Measurements from ENCODE around the gene ITGAX. TPM values are rescaled to one million over a fixed set of nuclear protein-coding genes. Genes with fewer than 3 reads are reported as not detected.

ITGAX gene
- total RNA-seq, 1 experiment from 2014 or later = not detected

DNA sequence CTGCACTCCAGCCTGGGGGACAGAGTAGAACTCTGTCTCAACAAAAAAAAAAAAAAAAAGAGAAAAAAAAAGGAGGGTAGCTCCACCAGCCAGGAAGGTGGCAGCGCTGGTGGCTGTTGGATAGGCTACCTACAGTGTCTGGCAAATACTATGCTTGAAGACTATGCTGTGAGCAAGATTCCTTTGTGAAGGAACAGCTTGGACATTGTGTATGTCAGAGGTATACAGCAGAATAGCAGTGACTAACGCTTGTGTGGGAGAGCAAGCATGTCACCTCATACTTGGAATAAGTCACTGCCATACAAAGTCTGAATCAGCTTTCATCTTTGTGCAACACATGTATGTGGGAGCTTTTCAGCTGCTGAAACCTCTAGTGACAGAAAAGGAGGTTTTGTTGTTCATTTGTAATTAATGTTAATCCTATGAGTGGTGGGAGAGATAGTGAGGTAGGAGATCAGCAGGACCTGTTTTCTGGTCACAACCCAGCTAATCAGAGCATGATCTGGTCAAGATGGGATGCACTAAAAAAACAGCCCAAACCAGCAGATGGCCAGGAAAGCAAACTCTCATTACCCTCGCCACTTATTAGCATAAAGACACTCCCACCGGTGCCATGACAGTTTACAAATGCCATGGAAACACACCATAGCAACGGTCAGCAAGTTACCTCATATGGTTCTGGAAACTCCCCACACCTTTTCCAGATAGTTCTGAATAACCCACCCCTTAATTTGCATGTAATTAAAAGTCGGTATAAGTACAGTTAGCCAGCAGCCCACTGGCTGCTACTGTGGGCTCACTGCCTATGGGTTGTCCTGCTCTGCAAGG lies 31.4 kb downstream of the ITGAX start:
- TF ChIP-seq EZH2 (IDR thresholded peaks at IDR 0.05; ENCODE audit: borderline replicate concordance, low read depth, low read length, poor library complexity, severe bottlenecking) (no peak), CTCF (conservative IDR thresholded peaks at IDR 0.05; ENCODE audit: low read depth, low read length) (no peak)
- H3K9me3 ChIP-seq (ENCODE audit: low read depth, low read length, poor library complexity, severe bottlenecking) = no peaks in the 10 kb centered on the region
- peak; percentile 22 for DNase-seq (ENCODE audit: low spot score)
- H3K4me3 ChIP-seq (ENCODE audit: low read depth, low read length, poor library complexity, severe bottlenecking) = no peak overlapping the region
- no peak overlapping the region for H3K27ac ChIP-seq (ENCODE audit: low read depth, low read length, poor library complexity, severe bottlenecking)
- POLR2A ChIA-PET (ENCODE audit: low non-redundant PET) = no interaction called here
- intact Hi-C loops (cut with micrococcal nuclease; ENCODE audit: unreplicated experiment) = no loop called here
- H3K27me3 ChIP-seq (replicated peaks; ENCODE audit: insufficient read depth, low read depth, low read length, poor library complexity) = no peaks in the 10 kb centered on the region
- no peaks in the 10 kb centered on the region for H3K36me3 ChIP-seq (ENCODE audit: insufficient read depth, low read length, poor library complexity, severe bottlenecking)
- no TSS peak for BruUV-seq (replicated peaks)
- CTCF ChIA-PET = interaction anchor here (0.7 kb wide), 1 partner anchor 604 kb away, joined by 3 read pairs; no protein-coding TSS in a partner anchor
- no peaks in the 10 kb centered on the region for H3K4me1 ChIP-seq (ENCODE audit: insufficient read depth, low read length, poor library complexity, severe bottlenecking)

DNA sequence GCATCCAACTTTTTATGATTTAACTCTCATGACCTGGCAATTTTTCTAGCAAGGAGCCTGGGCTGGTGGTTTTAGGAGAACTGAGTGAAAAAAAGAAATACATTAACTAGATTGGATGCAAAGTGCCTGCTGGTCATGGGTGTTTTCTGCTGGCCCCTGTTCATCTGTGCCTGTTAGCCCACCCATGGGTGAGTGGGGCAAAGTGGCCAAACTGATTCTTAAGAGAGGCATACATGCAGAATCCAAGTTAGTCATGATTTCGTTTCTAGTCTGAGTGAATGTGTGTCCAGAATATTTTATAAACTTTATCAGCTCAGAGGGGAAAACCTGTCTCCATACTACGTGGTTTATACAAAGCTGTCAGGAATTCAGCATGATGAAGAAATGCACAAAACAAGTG lies 33.6 kb downstream of the ITGAX start:
- H3K27me3 ChIP-seq (replicated peaks; ENCODE audit: insufficient read depth, low read depth, low read length, poor library complexity) = no peaks in the 10 kb centered on the region
- no peaks in the 10 kb centered on the region for H3K36me3 ChIP-seq (ENCODE audit: insufficient read depth, low read length, poor library complexity, severe bottlenecking)
- POLR2A ChIA-PET (ENCODE audit: low non-redundant PET) = no interaction called here
- no TSS peak for BruUV-seq (replicated peaks)
- no peaks in the 10 kb centered on the region for H3K9me3 ChIP-seq (ENCODE audit: low read depth, low read length, poor library complexity, severe bottlenecking)
- DNase-seq (ENCODE audit: low spot score) = no peak
- TF ChIP-seq CTCF (conservative IDR thresholded peaks at IDR 0.05; ENCODE audit: low read depth, low read length) (no peak), EZH2 (IDR thresholded peaks at IDR 0.05; ENCODE audit: borderline replicate concordance, low read depth, low read length, poor library complexity, severe bottlenecking) (no peak)
- intact Hi-C loops (cut with micrococcal nuclease; ENCODE audit: unreplicated experiment) = no loop called here
- no peak overlapping the region for H3K4me3 ChIP-seq (ENCODE audit: low read depth, low read length, poor library complexity, severe bottlenecking)
- CTCF ChIA-PET = no interaction called here
- H3K27ac ChIP-seq (ENCODE audit: low read depth, low read length, poor library complexity, severe bottlenecking) = no peak overlapping the region
- H3K4me1 ChIP-seq (ENCODE audit: insufficient read depth, low read length, poor library complexity, severe bottlenecking) = no peaks in the 10 kb centered on the region

GRCh38 chr16:31390504-31391041 lies 35.6 kb downstream of the ITGAX start:
- no peaks in the 10 kb centered on the region for H3K27me3 ChIP-seq (replicated peaks; ENCODE audit: insufficient read depth, low read depth, low read length, poor library complexity)
- ChIA-PET POLR2A (ENCODE audit: low non-redundant PET) (no interaction called here), CTCF (no interaction called here)
- intact Hi-C loops (cut with micrococcal nuclease; ENCODE audit: unreplicated experiment) = no loop called here
- TF ChIP-seq CTCF (conservative IDR thresholded peaks at IDR 0.05; ENCODE audit: low read depth, low read length) = no peak
- TF ChIP-seq EZH2 (IDR thresholded peaks at IDR 0.05; ENCODE audit: borderline replicate concordance, low read depth, low read length, poor library complexity, severe bottlenecking) = no peak
- BruUV-seq (replicated peaks) = no TSS peak
- H3K9me3 ChIP-seq (ENCODE audit: low read depth, low read length, poor library complexity, severe bottlenecking) = no peaks in the 10 kb centered on the region
- H3K27ac ChIP-seq (ENCODE audit: low read depth, low read length, poor library complexity, severe bottlenecking) = no peak overlapping the region
- H3K4me3 ChIP-seq (ENCODE audit: low read depth, low read length, poor library complexity, severe bottlenecking) = no peak overlapping the region
- DNase-seq (ENCODE audit: low spot score) = no peak
- H3K4me1 ChIP-seq (ENCODE audit: insufficient read depth, low read length, poor library complexity, severe bottlenecking) = no peaks in the 10 kb centered on the region
- H3K36me3 ChIP-seq (ENCODE audit: insufficient read depth, low read length, poor library complexity, severe bottlenecking) = no peaks in the 10 kb centered on the region

Data from A673 (cell line).